Measurements from ENCODE around the gene CAST.

The CAST gene

GRCh38 chr5:96675882-96676281, 13.7 kb downstream of the CAST start:
- DNase-seq, result no peak

GRCh38 chr5:96677496-96677895, 15.3 kb downstream of the CAST start:
- no peak for DNase-seq

GRCh38 chr5:96679293-96679692, 17.1 kb downstream of the CAST start:
- DNase-seq, result no peak

GRCh38 chr5:96680759-96681470, 18.7 kb downstream of the CAST start:
- DNase-seq, result no peak

- no peak for DNase-seq
Measured at GRCh38 chr5:96683392-96683791, 21.2 kb downstream of the CAST start.

- DNase-seq, result no peak
Measured at GRCh38 chr5:96683810-96684209, 21.6 kb downstream of the CAST start.

- no peak for DNase-seq
Measured at GRCh38 chr5:96687080-96687479, 24.9 kb downstream of the CAST start.

- peak; percentile 15 for DNase-seq
Measured at GRCh38 chr5:96687812-96688453, 25.8 kb downstream of the CAST start.

- no peak for DNase-seq
Measured at GRCh38 chr5:96690861-96691260, 28.7 kb downstream of the CAST start.

GRCh38 chr5:96691503-96692303, 29.5 kb downstream of the CAST start:
- DNase-seq, result no peak

GRCh38 chr5:96692441-96692840, 30.3 kb downstream of the CAST start:
- no peak for DNase-seq

- DNase-seq, result no peak
Measured at GRCh38 chr5:96699186-96699820, 37.1 kb downstream of the CAST start.

- no peak for DNase-seq
Measured at GRCh38 chr5:96702503-96703383, 40.6 kb downstream of the CAST start.

GRCh38 chr5:96703384-96703920, 41.3 kb downstream of the CAST start:
- no peak for DNase-seq

- no peak for DNase-seq
Measured at GRCh38 chr5:96703995-96704394, 41.8 kb downstream of the CAST start.

GRCh38 chr5:96706433-96707111, 44.4 kb downstream of the CAST start:
- no peak for DNase-seq

- no peak for DNase-seq
Measured at GRCh38 chr5:96708600-96708999, 46.4 kb downstream of the CAST start.

GRCh38 chr5:96709152-96709821, 47.1 kb downstream of the CAST start:
- no peak for DNase-seq

- no peak for DNase-seq
Measured at GRCh38 chr5:96712100-96712746, 50.0 kb downstream of the CAST start.

GRCh38 chr5:96714450-96714849, 52.3 kb downstream of the CAST start:
- DNase-seq, result no peak
